ENCODE measurements around the gene TRIM22. TPM values are rescaled to one million over a fixed set of nuclear protein-coding genes. Genes with fewer than 3 reads are reported as not detected.
A peak's percentile ranks its signal among the peaks of the same experiment; 100 is the strongest.
"Not testable (repeated sequence)": the region's sequence is repeated elsewhere in the genome, so short reads cannot be mapped to it uniquely, and the experiment has no call there.

TRIM22 gene
- total RNA-seq, 1 donor from 2014 or later: 16.6 TPM

DNA sequence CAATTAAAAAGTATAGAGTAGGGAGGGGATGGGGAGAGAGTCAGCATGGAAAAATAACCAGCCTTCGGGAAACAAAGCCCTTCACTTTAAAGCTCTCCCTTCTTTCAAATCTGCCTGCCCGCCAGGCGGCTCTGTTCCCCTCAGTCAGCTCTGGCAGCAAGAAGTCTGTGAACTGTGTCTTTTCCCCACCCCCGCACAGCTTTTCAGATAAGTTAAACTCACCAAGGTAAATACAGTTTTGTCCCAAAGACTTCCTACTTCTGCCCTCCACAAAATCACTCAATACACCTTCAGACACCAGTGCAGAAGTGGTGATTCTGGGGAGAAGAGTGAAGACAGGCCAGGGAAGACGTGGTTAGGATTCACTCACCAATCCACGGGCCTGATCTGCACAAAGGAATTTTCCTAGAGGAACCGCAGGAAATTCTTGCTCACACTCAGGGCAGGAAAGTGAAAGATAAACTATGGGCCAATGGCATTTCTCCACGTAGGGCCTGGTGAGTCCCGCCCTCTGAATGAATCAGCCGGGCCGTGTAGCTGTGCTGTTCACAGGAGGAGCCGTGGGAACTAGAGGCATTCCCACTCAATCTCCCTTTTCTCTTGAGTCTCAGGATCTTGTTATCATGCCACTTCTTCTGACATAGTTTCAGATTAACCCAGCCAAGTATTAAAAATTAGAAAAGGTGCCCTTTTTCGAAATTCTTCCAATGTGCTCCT, 4.8 kb upstream of the TRIM22 start, which contains the start of gene TRIM5:
Gene TRIM5, minus strand, starts transcription at position 429 of the 717 bp plus-strand sequence. CDS start 4,897 bp downstream, outside the sequence.
- Histone ChIP-seq H3K27me3 (ENCODE audit: low read depth) (no peaks in the 10 kb centered on the region), H3K27ac (replicated peaks) (peak within 1 kb of the TSS; percentile 96), H3K36me3 (peaks cover 3% of the 10 kb centered on the region), H3K9me3 (replicated peaks) (no peaks in the 10 kb centered on the region), H3K4me3 (peak within 1 kb of the TSS; percentile 71), H3K4me1 (peaks cover 40% of the 10 kb centered on the region)
- peak; percentile 83 for DNase-seq
- intact Hi-C loops (cut with micrococcal nuclease): no loop called here
- peak; percentile 72 for TF ChIP-seq CTCF (IDR thresholded peaks at IDR 0.05; ENCODE audit: borderline replicate concordance)

DNA sequence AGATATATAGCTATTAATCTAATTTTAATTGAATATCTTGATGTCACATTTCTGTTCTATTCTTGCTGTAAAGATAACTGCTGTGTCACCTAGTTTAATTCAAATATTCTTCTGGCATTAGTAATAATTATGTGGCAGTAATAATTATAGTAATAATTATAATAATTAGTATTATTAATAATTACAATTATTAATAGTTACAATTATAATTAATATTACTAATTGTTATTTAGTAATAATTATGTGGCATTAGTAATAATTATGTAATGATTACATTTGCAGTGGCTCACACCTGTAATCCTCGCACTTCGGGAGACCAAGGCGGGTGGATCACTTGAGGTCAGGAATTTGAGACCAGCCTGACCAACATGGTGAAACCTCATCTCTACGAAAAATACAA, 3.2 kb upstream of the TRIM22 start:
- Histone ChIP-seq H3K27ac (replicated peaks) (no peak overlapping the region), H3K4me3 (no peak overlapping the region), H3K27me3 (ENCODE audit: low read depth) (no peaks in the 10 kb centered on the region), H3K36me3 (no peaks in the 10 kb centered on the region), H3K9me3 (replicated peaks) (no peaks in the 10 kb centered on the region), H3K4me1 (peaks cover 40% of the 10 kb centered on the region)
- no peak for TF ChIP-seq CTCF (IDR thresholded peaks at IDR 0.05; ENCODE audit: borderline replicate concordance)
- intact Hi-C loops (cut with micrococcal nuclease): no loop called here
- DNase-seq: no peak

- H3K36me3 ChIP-seq: no peaks in the 10 kb centered on the region
- intact Hi-C loops (cut with micrococcal nuclease): no loop called here
- no peaks in the 10 kb centered on the region for H3K27me3 ChIP-seq (ENCODE audit: low read depth)
- peaks cover 40% of the 10 kb centered on the region for H3K4me1 ChIP-seq
- H3K27ac ChIP-seq (replicated peaks): peak overlapping the region; percentile 90
- no peak overlapping the region for H3K4me3 ChIP-seq
- DNase-seq: no peak
- H3K9me3 ChIP-seq (replicated peaks): no peaks in the 10 kb centered on the region
- no peak for TF ChIP-seq CTCF (IDR thresholded peaks at IDR 0.05; ENCODE audit: borderline replicate concordance)
Observed at GRCh38 chr11:5688482-5688881, 1.1 kb upstream of the TRIM22 start.

DNA sequence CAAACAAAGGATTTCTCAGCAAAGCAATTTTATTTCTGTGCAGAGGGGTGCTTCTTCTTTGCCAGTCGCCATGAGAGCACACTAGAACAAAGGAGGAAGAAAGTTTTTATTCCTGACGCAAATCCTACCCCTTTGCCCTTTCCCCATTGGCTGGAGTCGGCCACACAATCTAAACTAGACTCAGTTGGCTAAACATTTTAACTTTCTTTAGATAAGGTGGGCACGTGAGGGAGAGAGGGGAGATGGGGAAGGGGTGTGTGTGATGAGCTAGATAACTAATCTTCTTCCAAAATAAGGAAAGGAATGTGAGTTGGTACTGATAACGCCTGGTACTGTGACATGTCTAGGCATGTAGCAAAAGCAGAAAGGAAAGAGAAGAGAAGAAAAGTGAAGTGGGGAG, 626 bp downstream of the TRIM22 start:
- H3K9me3 ChIP-seq (replicated peaks): no peaks in the 10 kb centered on the region
- peak overlapping the region; percentile 90 for H3K27ac ChIP-seq (replicated peaks)
- no peaks in the 10 kb centered on the region for H3K36me3 ChIP-seq
- TF ChIP-seq CTCF (IDR thresholded peaks at IDR 0.05; ENCODE audit: borderline replicate concordance): no peak
- no peak for DNase-seq
- H3K4me1 ChIP-seq: peaks cover 39% of the 10 kb centered on the region
- intact Hi-C loops (cut with micrococcal nuclease): no loop called here
- no peaks in the 10 kb centered on the region for H3K27me3 ChIP-seq (ENCODE audit: low read depth)
- H3K4me3 ChIP-seq: peak overlapping the region; percentile 65

DNA sequence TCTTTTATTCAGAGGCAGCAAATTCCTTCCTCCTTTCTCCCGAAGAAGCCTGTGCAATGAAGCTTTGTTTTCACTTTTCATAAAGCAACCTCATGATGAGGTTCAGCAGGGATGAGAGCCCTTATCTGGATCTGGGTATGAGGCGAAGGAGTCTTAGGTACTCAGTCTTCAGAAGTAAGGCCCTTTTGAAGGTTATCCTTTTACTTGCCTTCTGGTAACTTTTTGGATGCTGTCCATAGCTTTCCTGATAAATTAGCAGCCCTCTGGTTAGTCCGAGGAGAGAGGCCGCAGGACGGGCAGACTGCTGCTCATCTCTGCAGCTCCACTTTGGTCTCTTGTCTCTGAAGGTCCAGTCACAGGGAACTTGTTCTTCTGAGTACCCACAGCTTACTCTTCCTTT, 1.1 kb downstream of the TRIM22 start:
- peak overlapping the region; percentile 90 for H3K27ac ChIP-seq (replicated peaks)

GRCh38 chr11:5691238-5691963, 1.8 kb downstream of the TRIM22 start:
- H3K36me3 ChIP-seq; H3K27me3 ChIP-seq (ENCODE audit: low read depth); DNase-seq; H3K9me3 ChIP-seq (replicated peaks); intact Hi-C loops (cut with micrococcal nuclease): not testable (repeated sequence)
- Histone ChIP-seq H3K4me3 (peak overlapping the region; percentile 65), H3K4me1 (peaks cover 43% of the 10 kb centered on the region), H3K27ac (replicated peaks) (peak overlapping the region; percentile 90)

More for the DNA sequence above, 1.1 kb downstream of the TRIM22 start:
- Histone ChIP-seq H3K9me3 (replicated peaks) (no peaks in the 10 kb centered on the region), H3K4me3 (peak overlapping the region; percentile 65), H3K4me1 (peaks cover 36% of the 10 kb centered on the region), H3K27me3 (ENCODE audit: low read depth) (no peaks in the 10 kb centered on the region), H3K36me3 (no peaks in the 10 kb centered on the region)
- TF ChIP-seq CTCF (IDR thresholded peaks at IDR 0.05; ENCODE audit: borderline replicate concordance): no peak
- intact Hi-C loops (cut with micrococcal nuclease): no loop called here
- DNase-seq: no peak

Measured in left ventricle myocardium inferior (tissue), 1 donor.